NCI-H146 (cell line): Measurements from ENCODE around the gene KCNIP3.
"Not testable (repeated sequence)": the region's sequence is repeated elsewhere in the genome, so short reads cannot be mapped to it uniquely, and the experiment has no call there.

Experiments
- DNase-seq: peaks from one replicate; lab custom pipeline; 2025; lab: John Stamatoyannopoulos, UW

The KCNIP3 gene

DNA sequence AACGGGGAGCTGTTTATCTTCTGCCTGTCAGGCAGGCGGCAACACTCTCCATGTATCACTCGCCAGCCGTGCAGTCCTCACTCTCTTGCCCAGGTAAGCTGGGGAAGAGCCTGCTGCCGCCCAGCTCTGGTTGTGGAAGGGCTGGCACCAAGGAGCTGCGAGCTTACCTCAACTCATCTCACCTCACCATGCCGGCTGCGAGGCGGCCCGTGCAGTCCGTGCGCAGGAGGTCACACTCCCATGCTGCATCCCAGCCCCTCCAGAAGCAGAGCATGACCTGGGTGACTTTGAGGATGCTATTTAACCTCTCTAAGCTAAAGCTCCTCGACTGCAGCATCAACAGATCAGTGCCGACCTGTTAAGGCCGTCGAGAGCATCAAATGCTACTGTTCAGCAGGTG, 118.4 kb downstream of the KCNIP3 start:
- not testable (repeated sequence) for DNase-seq

DNA sequence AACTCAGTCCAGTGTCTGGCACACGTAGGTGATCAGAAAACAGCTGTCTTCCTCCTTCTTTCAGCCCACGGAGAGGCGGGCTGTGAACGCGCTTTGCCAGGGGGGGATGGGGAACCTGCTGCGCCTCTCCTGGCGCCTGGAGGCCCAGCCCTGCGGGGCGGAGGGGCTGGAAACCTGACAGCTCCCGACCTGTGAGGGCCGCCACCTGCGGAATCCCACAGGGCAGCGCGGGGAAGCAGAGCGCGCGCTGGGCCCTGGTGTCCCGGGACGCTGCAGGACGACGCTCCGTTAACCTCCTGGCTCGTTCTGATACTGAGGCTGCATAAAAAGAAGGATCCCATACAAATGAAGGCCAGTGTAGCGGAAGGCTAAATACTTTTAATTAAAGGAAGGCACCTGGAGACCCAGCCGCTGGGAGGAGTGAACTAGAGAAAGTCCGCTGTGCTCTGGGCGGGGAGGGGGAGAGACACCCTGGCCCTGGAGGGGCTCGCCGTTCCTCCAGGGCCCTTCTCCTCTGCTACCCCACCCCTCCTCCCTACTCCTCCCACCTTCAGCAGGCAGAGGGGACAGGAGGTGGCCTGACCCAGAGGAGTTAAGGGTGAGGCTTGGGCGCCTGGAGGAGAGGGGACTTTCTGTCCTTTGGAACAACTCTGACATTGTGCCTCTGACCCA, 130.2 kb downstream of the KCNIP3 start:
- not testable (repeated sequence) for DNase-seq

DNA sequence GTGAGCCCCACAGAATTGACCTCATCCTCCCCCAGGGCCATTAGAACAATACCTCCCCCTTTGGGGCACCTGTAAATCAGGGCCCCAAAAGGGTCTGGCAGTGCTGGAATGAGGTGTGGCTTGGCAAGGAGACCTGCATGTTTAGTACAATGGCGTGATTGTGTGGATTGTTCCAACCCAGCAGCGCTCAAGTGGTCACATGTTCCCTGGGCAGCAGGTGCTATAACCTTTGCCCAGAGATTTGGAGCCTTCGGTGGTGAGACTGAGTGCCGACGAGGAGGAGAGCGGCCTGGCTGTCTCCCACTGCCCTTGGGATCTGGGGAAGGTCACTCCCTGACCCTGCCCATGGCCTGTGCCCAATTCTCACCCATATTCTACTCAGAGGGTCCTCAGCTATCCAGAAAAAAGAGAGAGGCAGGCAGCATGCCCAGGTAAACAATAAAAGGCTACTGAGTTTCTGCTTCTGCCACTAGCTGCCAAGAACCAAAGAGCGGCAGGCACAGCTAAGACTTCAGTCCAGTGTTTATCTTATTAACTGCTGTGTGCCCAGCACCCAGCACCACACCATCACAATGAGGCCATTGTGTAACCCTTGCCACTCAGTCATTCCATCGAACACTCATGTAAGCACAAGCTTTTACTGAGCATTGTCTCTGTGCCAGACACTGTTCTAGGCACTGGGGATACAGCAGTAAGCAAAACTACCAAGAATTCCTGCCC, 132.8 kb downstream of the KCNIP3 start:
- DNase-seq = not testable (repeated sequence)

DNA sequence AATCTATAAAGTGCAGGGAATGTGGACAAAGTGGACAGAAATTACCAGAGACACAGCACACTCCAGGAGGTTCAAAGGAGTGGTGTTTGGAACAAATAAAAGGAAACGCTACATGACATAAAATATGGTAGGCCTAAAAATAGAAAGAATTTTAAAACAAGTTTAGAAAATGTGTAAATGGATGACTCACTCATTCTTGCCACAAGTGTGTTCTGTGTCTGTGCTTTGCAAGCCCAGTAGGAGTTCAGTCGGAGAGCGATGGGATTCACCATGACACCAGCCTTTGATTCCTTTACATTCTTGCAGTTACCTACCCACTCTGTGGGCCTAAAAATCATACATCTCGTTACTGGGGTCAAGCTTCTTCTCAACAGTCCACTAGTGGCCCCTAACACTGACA, 136.2 kb downstream of the KCNIP3 start:
- not testable (repeated sequence) for DNase-seq

DNA sequence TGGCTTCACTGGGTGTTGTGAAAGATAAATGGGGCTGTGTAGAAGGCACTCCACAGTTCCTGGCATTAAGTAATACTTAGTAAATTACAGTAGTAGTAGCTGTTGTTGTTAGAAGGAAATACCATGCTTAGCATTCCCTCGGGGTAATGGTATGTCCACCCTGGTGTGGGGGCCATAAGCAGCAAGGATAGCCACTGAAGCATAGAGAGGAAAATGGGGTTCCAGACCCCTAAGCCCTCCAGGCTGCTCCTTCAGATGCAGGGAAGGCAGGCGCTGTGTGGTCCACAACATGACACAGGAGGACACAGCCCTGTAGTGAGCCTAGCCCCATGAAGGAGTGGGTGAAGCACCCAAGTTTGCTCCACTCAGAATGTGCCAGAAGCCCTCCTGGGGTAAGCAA, 136.8 kb downstream of the KCNIP3 start:
- not testable (repeated sequence) for DNase-seq

DNA sequence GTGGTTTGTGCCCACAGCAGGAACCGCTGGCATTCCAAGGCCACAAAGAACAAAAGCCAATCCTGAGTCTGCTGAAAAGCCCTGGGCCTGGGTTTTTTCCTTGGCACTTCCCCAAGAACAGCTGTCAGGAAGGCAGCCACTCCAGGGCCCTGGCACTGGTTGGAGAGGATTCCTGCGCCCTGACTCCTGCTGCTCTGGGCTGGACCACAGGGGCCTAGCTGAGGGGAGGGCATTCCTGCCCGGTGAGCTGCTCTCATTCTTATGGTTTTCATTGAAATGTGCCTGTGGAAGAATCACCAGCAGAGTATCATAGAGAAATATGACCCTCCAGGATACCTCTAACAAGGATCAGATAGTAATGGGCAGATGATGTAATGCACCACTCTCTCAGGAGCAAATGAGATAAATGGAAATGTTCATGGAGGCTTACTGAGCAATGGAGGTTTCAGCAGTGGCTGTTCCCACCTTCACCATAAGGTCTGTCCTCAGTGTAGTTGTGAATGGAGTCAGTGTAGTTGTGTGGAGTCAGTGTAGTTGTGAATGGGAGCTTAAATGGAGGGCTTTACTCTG, 137.4 kb downstream of the KCNIP3 start:
- not testable (repeated sequence) for DNase-seq

DNA sequence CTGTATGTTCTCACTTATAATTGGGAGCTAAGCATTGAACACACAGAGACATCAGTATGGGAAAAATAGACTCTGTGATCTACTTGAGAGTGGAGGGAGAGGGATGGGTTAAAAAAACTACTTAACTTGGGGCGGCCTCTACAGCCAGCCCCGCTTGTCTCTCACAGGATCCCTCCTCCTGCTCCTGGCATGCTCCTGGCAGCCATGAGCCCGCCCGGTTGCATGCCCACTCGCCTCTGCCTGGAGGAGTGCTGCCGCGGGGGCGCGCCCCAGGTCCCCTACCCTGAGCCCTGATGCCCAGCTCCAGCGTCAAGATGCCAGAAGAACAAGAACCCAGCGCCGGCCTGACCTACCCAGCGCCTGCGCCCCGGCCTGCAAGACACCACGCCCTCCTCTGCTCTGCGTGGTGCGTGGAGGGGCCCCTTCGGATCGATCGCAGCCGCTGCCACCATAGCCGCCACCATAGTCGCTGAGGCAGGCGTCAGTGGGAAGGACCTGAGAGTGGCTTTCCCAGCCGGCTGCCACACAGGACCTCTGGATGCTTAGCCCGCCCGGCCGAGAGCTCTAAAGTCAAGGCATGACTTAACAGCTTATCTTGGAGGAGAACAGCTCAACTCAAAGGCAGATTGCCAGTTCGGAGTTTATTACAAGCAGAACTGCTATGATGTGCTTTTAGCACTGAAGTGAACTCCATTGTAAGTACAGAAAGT, 138.2 kb downstream of the KCNIP3 start:
- not testable (repeated sequence) for DNase-seq
